HUES64 (cell line): ENCODE measurements around the gene GPX7.

ENCODE experiments used
- H3K27ac ChIP-seq: 2 replicates; pipeline ENCODE4 v1.7.0; 2013; ENCODE audit warnings: low read depth, low read length, inconsistent platforms
- H3K27me3 ChIP-seq: 2 replicates; pipeline ENCODE4 v1.6.1; 2013; ENCODE audit warnings: mild to moderate bottlenecking, low read length; ENCODE audit not compliant: insufficient read depth
- H3K36me3 ChIP-seq: 2 replicates; pipeline ENCODE4 v1.6.1; 2013; ENCODE audit warnings: mild to moderate bottlenecking, low read length; ENCODE audit not compliant: insufficient read depth
- H3K4me1 ChIP-seq: 2 replicates; pipeline ENCODE4 v1.6.1; 2013; ENCODE audit warnings: mild to moderate bottlenecking, low read length, moderate library complexity; ENCODE audit not compliant: insufficient read depth
- H3K4me3 ChIP-seq: 2 replicates; pipeline ENCODE4 v1.5.1; 2013; ENCODE audit warnings: mild to moderate bottlenecking, low read length, moderate library complexity
- H3K9ac ChIP-seq: 2 replicates; pipeline ENCODE4 v1.6.1; 2013; ENCODE audit warnings: mild to moderate bottlenecking, low read depth, low read length
- H3K9me3 ChIP-seq: 2 replicates; pipeline ENCODE4 v1.6.1; 2013; ENCODE audit warnings: low read depth, low read length; ENCODE audit not compliant: insufficient read depth
- WGBS: fragments of 150-250, 120-280 bp; methylation state at CpG from one replicate; pipeline ENCODE4 v1.1.7; 2013; ENCODE audit warnings: missing lambda C conversion rate; 5-methylcytosine and 5-hydroxymethylcytosine counted together

GPX7 gene

DNA sequence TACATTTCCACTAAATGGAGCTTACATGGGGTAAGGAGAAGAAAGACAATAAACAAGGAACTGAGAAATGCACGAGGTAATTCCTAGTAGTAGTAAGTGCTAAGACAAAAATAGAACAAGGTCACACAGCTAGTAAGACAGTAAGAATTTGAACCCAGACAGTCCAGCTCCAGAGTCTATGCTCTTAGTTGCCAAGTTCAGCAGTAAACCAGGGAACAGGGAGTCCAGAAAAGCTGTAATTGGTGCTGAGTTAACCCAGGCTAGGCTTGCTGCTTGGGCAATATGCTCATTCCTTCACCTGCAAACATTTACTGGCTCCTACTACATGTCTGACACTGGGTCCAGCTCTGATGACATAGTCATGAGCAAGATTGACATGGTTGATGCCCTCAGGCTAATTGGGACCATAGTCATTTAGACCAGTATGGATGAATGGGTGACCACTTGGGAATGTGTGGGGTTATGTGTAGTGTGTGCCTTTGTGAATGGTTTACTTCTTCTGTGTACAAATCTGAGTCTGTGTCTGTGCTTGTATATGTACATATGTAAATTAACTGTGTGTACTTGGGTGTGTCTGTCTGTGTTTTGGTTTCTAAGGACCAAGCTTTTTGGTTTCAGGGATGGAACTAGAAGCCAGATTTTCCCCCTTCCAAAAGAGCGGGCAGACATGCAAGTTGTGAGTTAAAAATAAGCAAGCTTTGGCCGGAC is 2.0 kb downstream of the GPX7 start:
- H3K4me3 ChIP-seq = no peak overlapping the region
- WGBS = 94% methylated on average over 3 of the region's 3 CpGs

GRCh38 chr1:52613636-52614373 is 11.6 kb downstream of the GPX7 start:
- Histone ChIP-seq H3K27me3 (no peaks in the 10 kb centered on the region), H3K9ac (no peak overlapping the region), H3K4me3 (no peak overlapping the region), H3K9me3 (no peaks in the 10 kb centered on the region), H3K36me3 (0 out of 2 replicates have a peak, but pooled peaks cover under 1% of the 10 kb centered on the region), H3K27ac (no peak overlapping the region), H3K4me1 (0 out of 2 replicates have a peak, but pooled peaks cover 3% of the 10 kb centered on the region)
- WGBS = 60% methylated on average over 2 of the region's 2 CpGs

More for the DNA sequence above, 2.0 kb downstream of the GPX7 start:
- H3K36me3 ChIP-seq = peaks cover 18% of the 10 kb centered on the region
- peaks cover 11% of the 10 kb centered on the region; the same call in 1 of the 2 replicates for H3K4me1 ChIP-seq
- H3K27me3 ChIP-seq = peaks cover 43% of the 10 kb centered on the region
- no peak overlapping the region for H3K9ac ChIP-seq
- no peaks in the 10 kb centered on the region for H3K9me3 ChIP-seq
- no peak overlapping the region for H3K27ac ChIP-seq

DNA sequence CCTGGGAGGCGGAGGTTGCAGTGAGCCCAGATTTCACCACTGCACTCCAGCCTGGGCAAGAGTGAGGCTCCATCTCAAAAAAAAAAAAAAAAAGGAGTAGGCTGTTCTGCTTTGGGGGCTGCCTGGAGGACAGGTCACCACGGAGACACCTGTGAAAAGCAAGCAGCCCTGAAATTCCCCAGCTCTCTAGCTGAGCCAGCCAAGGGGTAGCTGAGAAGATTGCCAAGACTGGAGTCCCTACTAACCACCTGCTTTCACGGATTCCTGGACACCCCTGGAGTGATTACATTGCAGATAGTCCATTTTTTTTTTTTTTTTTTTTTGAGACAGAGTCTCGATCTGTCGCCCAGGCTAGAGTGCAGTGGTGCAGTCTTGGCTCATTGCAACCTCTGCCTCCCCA is 12.5 kb downstream of the GPX7 start:
- Histone ChIP-seq H3K4me1 (0 out of 2 replicates have a peak, but pooled peaks cover 3% of the 10 kb centered on the region), H3K27me3 (no peaks in the 10 kb centered on the region), H3K9ac (no peak overlapping the region), H3K4me3 (no peak overlapping the region), H3K36me3 (no peaks in the 10 kb centered on the region), H3K9me3 (no peaks in the 10 kb centered on the region), H3K27ac (no peak overlapping the region)
- 90% methylated on average over 5 of the region's 5 CpGs for WGBS

DNA sequence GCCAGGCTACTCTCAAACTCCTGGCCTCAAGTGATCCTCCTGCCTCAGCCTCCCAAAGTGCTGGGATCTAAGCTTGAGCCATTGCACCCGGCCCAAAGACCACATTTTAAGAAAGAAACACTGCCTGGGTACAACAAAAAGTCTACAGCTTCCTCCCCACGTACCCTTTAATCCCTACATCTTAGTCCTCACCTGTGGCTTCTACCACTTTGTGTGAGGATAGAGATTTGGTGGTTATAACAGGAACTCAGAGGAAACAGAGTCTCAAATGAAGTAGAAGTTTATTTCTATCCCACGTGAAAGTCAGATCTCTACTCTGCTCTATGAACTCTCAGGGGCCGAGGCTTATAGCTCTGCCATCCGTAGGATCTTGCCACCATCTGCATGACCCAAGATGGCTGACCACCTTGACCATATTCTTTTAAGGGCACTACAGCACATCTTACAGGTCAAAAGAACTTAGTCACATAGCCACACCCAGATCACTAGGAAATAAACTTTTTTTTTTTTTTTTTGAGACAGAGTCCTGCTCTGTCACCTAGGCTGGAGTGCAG is 13.4 kb downstream of the GPX7 start:
- 76% methylated on average over 5 of the region's 5 CpGs for WGBS
- no peaks in the 10 kb centered on the region for H3K9me3 ChIP-seq
- no peak overlapping the region for H3K27ac ChIP-seq
- no peak overlapping the region for H3K9ac ChIP-seq
- no peak overlapping the region for H3K4me3 ChIP-seq
- no peaks in the 10 kb centered on the region for H3K27me3 ChIP-seq
- no peaks in the 10 kb centered on the region for H3K36me3 ChIP-seq
- H3K4me1 ChIP-seq = 0 out of 2 replicates have a peak, but pooled peaks cover 3% of the 10 kb centered on the region

DNA sequence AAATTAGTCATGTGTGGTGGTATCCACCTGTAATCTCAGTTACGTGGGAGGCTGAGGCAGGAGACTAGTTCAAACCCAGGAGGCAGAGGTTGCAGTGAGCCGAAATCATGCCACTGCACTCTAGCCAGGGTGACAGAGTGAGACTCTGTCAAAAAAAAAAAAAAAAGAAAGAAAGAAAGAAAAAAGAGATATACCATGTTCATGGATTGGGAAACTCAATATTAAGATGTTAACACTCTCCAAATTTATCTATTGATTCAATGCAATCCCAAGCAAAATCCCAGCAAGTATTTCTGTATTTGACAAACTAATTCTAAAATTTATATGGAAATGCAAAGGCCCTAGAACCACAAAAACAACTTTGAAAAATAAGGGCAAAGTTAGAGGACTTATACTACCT is 19.8 kb downstream of the GPX7 start:
- Histone ChIP-seq H3K36me3 (no peaks in the 10 kb centered on the region), H3K4me3 (no peak overlapping the region), H3K4me1 (no peaks in the 10 kb centered on the region), H3K27ac (no peak overlapping the region), H3K9me3 (peaks cover 12% of the 10 kb centered on the region; the same call in 1 of the 2 replicates), H3K9ac (no peak overlapping the region), H3K27me3 (no peaks in the 10 kb centered on the region)
- 92% methylated on average over 2 of the region's 2 CpGs for WGBS

- H3K9ac ChIP-seq = no peak overlapping the region
- no peak overlapping the region for H3K27ac ChIP-seq
- H3K27me3 ChIP-seq = no peaks in the 10 kb centered on the region
- H3K36me3 ChIP-seq = no peaks in the 10 kb centered on the region
- 86% methylated on average over 1 of the region's 3 CpGs for WGBS
- no peak overlapping the region for H3K4me3 ChIP-seq
- peaks cover 12% of the 10 kb centered on the region; the same call in 1 of the 2 replicates for H3K9me3 ChIP-seq
- no peaks in the 10 kb centered on the region for H3K4me1 ChIP-seq
These were observed 21.6 kb downstream of the GPX7 start for GRCh38 chr1:52623812-52624211.

DNA sequence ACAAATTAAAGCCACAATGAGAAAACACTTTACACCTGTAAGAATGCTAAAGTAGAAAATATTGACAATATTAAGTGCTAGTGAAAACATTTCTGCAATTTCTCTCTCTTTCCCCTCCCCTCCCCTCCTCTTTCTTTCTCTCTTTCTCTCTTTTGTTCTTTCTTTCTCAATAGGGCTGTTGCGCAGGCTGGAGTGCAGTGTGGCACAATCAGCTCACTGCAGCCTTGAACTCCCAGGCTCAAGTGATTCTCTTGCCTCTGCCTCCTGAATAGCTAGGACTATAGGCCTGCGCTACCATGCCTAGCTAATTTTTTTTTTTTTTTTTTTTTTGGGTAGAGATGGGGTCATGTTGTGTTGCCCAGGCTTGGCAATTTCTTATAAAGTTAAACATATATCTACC is 24.9 kb downstream of the GPX7 start:
- WGBS = 85% methylated on average over 2 of the region's 2 CpGs
- no peak overlapping the region for H3K9ac ChIP-seq
- no peaks in the 10 kb centered on the region for H3K4me1 ChIP-seq

GRCh38 chr1:52628614-52629324 is 26.6 kb downstream of the GPX7 start:
- Histone ChIP-seq H3K9me3 (peaks cover 3% of the 10 kb centered on the region; the same call in 1 of the 2 replicates), H3K4me1 (peaks cover 4% of the 10 kb centered on the region; the same call in 1 of the 2 replicates), H3K9ac (no peak overlapping the region), H3K27ac (no peak overlapping the region), H3K36me3 (no peaks in the 10 kb centered on the region), H3K4me3 (no peak overlapping the region), H3K27me3 (peaks cover 34% of the 10 kb centered on the region)
- WGBS = 84% methylated on average over 5 of the region's 8 CpGs

More for the DNA sequence above, 24.9 kb downstream of the GPX7 start:
- Histone ChIP-seq H3K27ac (no peak overlapping the region), H3K4me3 (no peak overlapping the region), H3K9me3 (peaks cover 6% of the 10 kb centered on the region; the same call in 1 of the 2 replicates), H3K36me3 (no peaks in the 10 kb centered on the region), H3K27me3 (peaks cover 16% of the 10 kb centered on the region)

- H3K27me3 ChIP-seq = peaks cover 39% of the 10 kb centered on the region
- no peak overlapping the region for H3K27ac ChIP-seq
- no peaks in the 10 kb centered on the region for H3K36me3 ChIP-seq
- no peak overlapping the region for H3K9ac ChIP-seq
- no peaks in the 10 kb centered on the region for H3K9me3 ChIP-seq
- 81% methylated on average over 7 of the region's 7 CpGs for WGBS
- no peak overlapping the region for H3K4me3 ChIP-seq
- peaks cover 4% of the 10 kb centered on the region; the same call in 1 of the 2 replicates for H3K4me1 ChIP-seq
These were observed 27.1 kb downstream of the GPX7 start for GRCh38 chr1:52629325-52629643.

DNA sequence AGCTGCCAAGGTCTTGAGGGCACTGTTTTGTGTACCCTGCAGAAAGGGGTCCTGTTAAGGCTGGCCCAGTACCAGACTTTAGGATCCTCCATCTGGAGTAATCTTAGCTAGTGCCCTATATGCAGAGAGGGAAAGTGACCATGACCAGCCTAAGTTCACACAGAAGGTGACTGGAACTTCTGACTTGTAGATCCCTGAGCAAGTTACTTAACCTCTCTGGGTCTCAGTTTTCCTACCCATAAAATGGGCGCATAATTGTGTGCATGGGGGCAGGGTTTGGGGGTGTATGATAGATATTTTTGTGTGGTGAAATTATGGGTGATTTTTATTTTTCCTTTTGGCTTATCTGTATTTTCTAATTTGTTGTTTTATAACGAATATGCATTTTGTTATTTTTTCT is 27.5 kb downstream of the GPX7 start:
- H3K9ac ChIP-seq = no peak overlapping the region
- H3K4me1 ChIP-seq = peaks cover 4% of the 10 kb centered on the region; the same call in 1 of the 2 replicates
- H3K9me3 ChIP-seq = no peaks in the 10 kb centered on the region
- H3K4me3 ChIP-seq = no peak overlapping the region
- no peak overlapping the region for H3K27ac ChIP-seq
- H3K36me3 ChIP-seq = no peaks in the 10 kb centered on the region
- WGBS = 100% methylated on average over 1 of the region's 2 CpGs
- H3K27me3 ChIP-seq = peaks cover 43% of the 10 kb centered on the region
